ENCODE results near the gene ACTL7B.

Gene ACTL7B

DNA sequence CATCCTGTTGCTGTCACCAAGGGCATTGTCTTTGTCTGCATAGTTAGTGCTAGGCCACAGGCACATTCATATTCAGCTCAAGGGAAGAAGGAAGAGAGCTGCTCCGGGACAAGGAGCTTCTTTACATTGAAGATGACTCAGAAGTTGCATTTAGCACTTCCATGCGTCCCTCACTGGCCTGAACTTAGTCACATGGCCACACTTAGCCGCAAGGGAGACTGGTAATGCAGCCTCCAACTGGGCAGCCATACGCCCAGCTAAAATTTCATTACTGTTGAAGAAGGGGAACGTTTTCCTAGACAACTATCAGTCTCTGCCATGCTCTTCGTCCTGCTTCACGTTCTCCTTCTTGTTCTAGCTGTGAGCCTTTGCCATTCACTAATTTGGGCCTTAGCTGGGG, 20.0 kb downstream of the ACTL7B start:
- H3K4me2 ChIP-seq (ENCODE audit: low read length), result no peak overlapping the region
- peaks cover 3% of the 10 kb centered on the region; the same call in 1 of the 2 replicates for H3K27me3 ChIP-seq (ENCODE audit: control insufficient read depth, low read length)

DNA sequence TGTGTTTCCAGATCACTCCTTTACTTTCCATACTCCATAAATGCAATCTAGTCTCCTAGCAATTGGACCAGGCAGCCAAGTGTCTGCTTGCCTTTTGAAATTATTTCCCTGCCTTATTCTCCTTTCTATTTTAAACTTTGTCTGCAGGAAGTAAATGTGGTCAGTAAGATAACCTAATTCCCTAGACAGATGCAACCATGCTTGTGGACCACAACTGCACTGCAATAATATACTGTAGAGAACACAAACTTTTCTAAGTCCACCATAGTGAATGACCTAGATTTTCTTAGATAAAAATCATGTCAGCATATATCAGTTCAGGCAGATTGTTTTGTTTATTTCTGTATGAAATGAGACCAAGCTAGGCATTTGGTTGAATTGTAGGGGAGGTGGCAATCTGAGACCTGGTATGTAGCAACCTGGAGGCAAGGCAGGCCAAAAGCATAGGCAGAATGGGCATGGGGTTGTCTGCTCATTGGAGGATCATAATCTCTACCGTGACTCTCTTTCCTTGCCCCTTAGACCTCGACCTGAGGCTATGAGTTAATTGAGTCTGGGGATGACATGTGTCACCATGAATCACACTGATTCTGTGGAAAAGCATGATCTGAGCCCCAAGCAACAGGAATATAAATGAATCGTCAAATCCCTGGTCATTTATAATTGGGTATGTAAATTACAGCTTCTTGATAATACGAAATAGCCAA, 20.7 kb downstream of the ACTL7B start:
- Histone ChIP-seq H3K9me2 (replicated peaks; ENCODE audit: control insufficient read depth, low read length) (no peaks in the 10 kb centered on the region), H3K4me2 (ENCODE audit: low read length) (no peak overlapping the region), H3K36me3 (ENCODE audit: control insufficient read depth, low read length) (no peaks in the 10 kb centered on the region), H3F3A (ENCODE audit: control insufficient read depth, insufficient read depth) (no peaks in the 10 kb centered on the region), H4K20me1 (ENCODE audit: control insufficient read depth, insufficient read depth, low read depth, low read length) (no peaks in the 10 kb centered on the region), H3K4me3 (ENCODE audit: low read length) (no peak overlapping the region), H3K79me2 (ENCODE audit: control insufficient read depth, low read length) (no peaks in the 10 kb centered on the region), H3K27me3 (ENCODE audit: control insufficient read depth, low read length) (peaks cover 6% of the 10 kb centered on the region; the same call in 1 of the 2 replicates), H3K27ac (ENCODE audit: low read depth, low read length) (no peak overlapping the region), H3K9me3 (ENCODE audit: control insufficient read depth, insufficient read depth, low read length) (no peaks in the 10 kb centered on the region), H3K4me1 (ENCODE audit: control insufficient read depth, low read length) (no peaks in the 10 kb centered on the region)
- no peak for TF ChIP-seq EZH2phosphoT487 (IDR thresholded peaks at IDR 0.05; ENCODE audit: borderline replicate concordance, low read length)
- TF ChIP-seq, protein P1, sequence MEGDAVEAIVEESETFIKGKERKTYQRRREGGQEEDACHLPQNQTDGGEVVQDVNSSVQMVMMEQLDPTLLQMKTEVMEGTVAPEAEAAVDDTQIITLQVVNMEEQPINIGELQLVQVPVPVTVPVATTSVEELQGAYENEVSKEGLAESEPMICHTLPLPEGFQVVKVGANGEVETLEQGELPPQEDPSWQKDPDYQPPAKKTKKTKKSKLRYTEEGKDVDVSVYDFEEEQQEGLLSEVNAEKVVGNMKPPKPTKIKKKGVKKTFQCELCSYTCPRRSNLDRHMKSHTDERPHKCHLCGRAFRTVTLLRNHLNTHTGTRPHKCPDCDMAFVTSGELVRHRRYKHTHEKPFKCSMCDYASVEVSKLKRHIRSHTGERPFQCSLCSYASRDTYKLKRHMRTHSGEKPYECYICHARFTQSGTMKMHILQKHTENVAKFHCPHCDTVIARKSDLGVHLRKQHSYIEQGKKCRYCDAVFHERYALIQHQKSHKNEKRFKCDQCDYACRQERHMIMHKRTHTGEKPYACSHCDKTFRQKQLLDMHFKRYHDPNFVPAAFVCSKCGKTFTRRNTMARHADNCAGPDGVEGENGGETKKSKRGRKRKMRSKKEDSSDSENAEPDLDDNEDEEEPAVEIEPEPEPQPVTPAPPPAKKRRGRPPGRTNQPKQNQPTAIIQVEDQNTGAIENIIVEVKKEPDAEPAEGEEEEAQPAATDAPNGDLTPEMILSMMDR (IDR thresholded peaks at IDR 0.05; ENCODE audit: low read depth, low read length, poor library complexity, severe bottlenecking), result no peak

More for the DNA sequence above, 20.0 kb downstream of the ACTL7B start:
- Histone ChIP-seq H3F3A (ENCODE audit: control insufficient read depth, insufficient read depth) (no peaks in the 10 kb centered on the region), H3K9me2 (replicated peaks; ENCODE audit: control insufficient read depth, low read length) (no peaks in the 10 kb centered on the region), H3K36me3 (ENCODE audit: control insufficient read depth, low read length) (no peaks in the 10 kb centered on the region), H3K9me3 (ENCODE audit: control insufficient read depth, insufficient read depth, low read length) (no peaks in the 10 kb centered on the region), H3K79me2 (ENCODE audit: control insufficient read depth, low read length) (no peaks in the 10 kb centered on the region), H3K4me1 (ENCODE audit: control insufficient read depth, low read length) (no peaks in the 10 kb centered on the region), H3K4me3 (ENCODE audit: low read length) (no peak overlapping the region), H3K27ac (ENCODE audit: low read depth, low read length) (no peak overlapping the region), H4K20me1 (ENCODE audit: control insufficient read depth, insufficient read depth, low read depth, low read length) (no peaks in the 10 kb centered on the region)
- no peak for TF ChIP-seq EZH2phosphoT487 (IDR thresholded peaks at IDR 0.05; ENCODE audit: borderline replicate concordance, low read length)

- H3K9me2 ChIP-seq (replicated peaks; ENCODE audit: control insufficient read depth, low read length), result no peaks in the 10 kb centered on the region
- H3K27ac ChIP-seq (ENCODE audit: low read depth, low read length), result no peak overlapping the region
- TF ChIP-seq, protein P1 (IDR thresholded peaks at IDR 0.05; ENCODE audit: low read depth, low read length, poor library complexity, severe bottlenecking), result no peak
- TF ChIP-seq EZH2phosphoT487 (IDR thresholded peaks at IDR 0.05; ENCODE audit: borderline replicate concordance, low read length), result no peak
- H3K4me1 ChIP-seq (ENCODE audit: control insufficient read depth, low read length), result no peaks in the 10 kb centered on the region
- H3F3A ChIP-seq (ENCODE audit: control insufficient read depth, insufficient read depth), result no peaks in the 10 kb centered on the region
- H3K79me2 ChIP-seq (ENCODE audit: control insufficient read depth, low read length), result no peaks in the 10 kb centered on the region
- H4K20me1 ChIP-seq (ENCODE audit: control insufficient read depth, insufficient read depth, low read depth, low read length), result no peaks in the 10 kb centered on the region
- no peaks in the 10 kb centered on the region for H3K9me3 ChIP-seq (ENCODE audit: control insufficient read depth, insufficient read depth, low read length)
- no peaks in the 10 kb centered on the region for H3K36me3 ChIP-seq (ENCODE audit: control insufficient read depth, low read length)
- no peak overlapping the region for H3K4me3 ChIP-seq (ENCODE audit: low read length)
- H3K4me2 ChIP-seq (ENCODE audit: low read length), result no peak overlapping the region
- H3K27me3 ChIP-seq (ENCODE audit: control insufficient read depth, low read length), result peaks cover 6% of the 10 kb centered on the region; the same call in 1 of the 2 replicates
Measured at GRCh38 chr9:108832179-108832500, 23.6 kb downstream of the ACTL7B start.

- Histone ChIP-seq H3K4me3 (ENCODE audit: low read length) (no peak overlapping the region), H3K36me3 (ENCODE audit: control insufficient read depth, low read length) (no peaks in the 10 kb centered on the region), H3K4me1 (ENCODE audit: control insufficient read depth, low read length) (no peaks in the 10 kb centered on the region), H3K9me2 (replicated peaks; ENCODE audit: control insufficient read depth, low read length) (no peaks in the 10 kb centered on the region), H3K4me2 (ENCODE audit: low read length) (no peak overlapping the region), H3K9me3 (ENCODE audit: control insufficient read depth, insufficient read depth, low read length) (no peaks in the 10 kb centered on the region), H4K20me1 (ENCODE audit: control insufficient read depth, insufficient read depth, low read depth, low read length) (no peaks in the 10 kb centered on the region), H3K79me2 (ENCODE audit: control insufficient read depth, low read length) (no peaks in the 10 kb centered on the region), H3F3A (ENCODE audit: control insufficient read depth, insufficient read depth) (no peaks in the 10 kb centered on the region), H3K27me3 (ENCODE audit: control insufficient read depth, low read length) (peaks cover 6% of the 10 kb centered on the region; the same call in 1 of the 2 replicates), H3K27ac (ENCODE audit: low read depth, low read length) (no peak overlapping the region)
- TF ChIP-seq EZH2phosphoT487 (IDR thresholded peaks at IDR 0.05; ENCODE audit: borderline replicate concordance, low read length), result no peak
- TF ChIP-seq, protein P1 (IDR thresholded peaks at IDR 0.05; ENCODE audit: low read depth, low read length, poor library complexity, severe bottlenecking), result no peak
Measured at GRCh38 chr9:108831496-108832178, 24.1 kb downstream of the ACTL7B start.
